Liver (tissue), 9 donors: ENCODE measurements around the gene WWP2. TPM values are rescaled to one million over a fixed set of nuclear protein-coding genes. Genes with fewer than 3 reads are reported as not detected.

Experiments
- DNase-seq: peaks from one replicate; pipeline ENCODE4 v3.0.0-alpha.2; 2017; ENCODE audit warnings: low spot score
- H3K27ac ChIP-seq, 2 donors: one replicate each; pipeline ENCODE4 v1.7.0; 2013; ENCODE audit warnings: inconsistent platforms in 2 of 2, low read length in 2 of 2, control low read depth in 1 of 2, low read depth in 1 of 2, mild to moderate bottlenecking in 1 of 2
- H3K27me3 ChIP-seq, 4 donors: one replicate each; pipeline versions ENCODE4 v1.6.1 to v1.7.0; 2013; ENCODE audit warnings: low read length in 3 of 4, inconsistent platforms in 1 of 4, mild to moderate bottlenecking in 1 of 4, moderate library complexity in 1 of 4; ENCODE audit not compliant: control insufficient read depth in 4 of 4, insufficient read depth in 4 of 4
- H3K36me3 ChIP-seq, 4 donors: one replicate each; pipeline versions ENCODE4 v1.6.1 to v1.7.0; 2013; ENCODE audit warnings: low read length in 3 of 4, mild to moderate bottlenecking in 3 of 4, low read depth in 1 of 4, moderate library complexity in 1 of 4; ENCODE audit not compliant: control insufficient read depth in 4 of 4, insufficient read depth in 3 of 4
- H3K4me1 ChIP-seq, 4 donors: one replicate each; pipeline versions ENCODE4 v1.6.1 to v1.7.0; 2013; ENCODE audit warnings: low read length in 3 of 4, mild to moderate bottlenecking in 3 of 4, moderate library complexity in 1 of 4; ENCODE audit not compliant: control insufficient read depth in 4 of 4, insufficient read depth in 4 of 4
- H3K4me3 ChIP-seq, 3 donors: one replicate each; pipeline versions ENCODE4 v1.6.1 to v1.7.0; 2013; ENCODE audit warnings: low read length in 3 of 3, control low read depth in 1 of 3, low read depth in 1 of 3, mild to moderate bottlenecking in 1 of 3
- H3K9ac ChIP-seq, 2 donors: one replicate each; pipeline ENCODE4 v1.7.0; 2013; ENCODE audit warnings: low read length in 2 of 2, mild to moderate bottlenecking in 2 of 2, moderate library complexity in 2 of 2, control low read depth in 1 of 2, low read depth in 1 of 2
- H3K9me3 ChIP-seq, 4 donors: one replicate each; pipeline versions ENCODE4 v1.6.1 to v1.7.0; 2013; ENCODE audit warnings: low read length in 3 of 4; ENCODE audit not compliant: control insufficient read depth in 4 of 4
- CTCF ChIP-seq: fragments of 150-350 bp; IDR thresholded peaks from 2 replicates; pipeline ENCODE4 v1.5.1; 2017; ENCODE audit warnings: improper control_type of control experiment, low read depth, low read length; ENCODE audit not compliant: missing input control
- EGR1 ChIP-seq, 2 donors: IDR thresholded peaks; 2 replicates each; pipeline ENCODE4 v1.6.1; 2016 to 2018; ENCODE audit warnings: antibody characterized with exemption in 2 of 2, low read depth in 2 of 2
- FOXA1 ChIP-seq: IDR thresholded peaks from 2 replicates; pipeline ENCODE4 v1.6.1; 2016; ENCODE audit warnings: antibody characterized with exemption
- FOXA2 ChIP-seq: IDR thresholded peaks from 2 replicates; pipeline ENCODE4 v1.6.1; 2016; ENCODE audit warnings: antibody characterized with exemption
- GABPA ChIP-seq, 2 donors: IDR thresholded peaks in 1 of 2; conservative IDR thresholded peaks in 1 of 2; 2 replicates each; pipeline ENCODE4 v1.6.1; 2016; ENCODE audit warnings: antibody characterized with exemption in 2 of 2, mild to moderate bottlenecking in 1 of 2, moderate library complexity in 1 of 2
- HNF4A ChIP-seq, 2 donors: conservative IDR thresholded peaks; 2 replicates each; pipeline ENCODE4 v1.6.1; 2016; ENCODE audit warnings: antibody characterized with exemption in 2 of 2, mild to moderate bottlenecking in 2 of 2
- HNF4G ChIP-seq: IDR thresholded peaks from 2 replicates; pipeline ENCODE4 v1.6.1; 2016; ENCODE audit warnings: antibody characterized with exemption
- JUND ChIP-seq, 2 donors: IDR thresholded peaks; 2 replicates each; pipeline ENCODE4 v1.6.1; 2016; ENCODE audit warnings: antibody characterized with exemption in 2 of 2
- MAX ChIP-seq: IDR thresholded peaks from 2 replicates; pipeline ENCODE4 v1.6.1; 2016; ENCODE audit warnings: antibody characterized with exemption
- NR2F2 ChIP-seq: IDR thresholded peaks from 2 replicates; pipeline ENCODE4 v1.6.1; 2016; ENCODE audit warnings: antibody characterized with exemption
- RAD21 ChIP-seq, 2 donors: IDR thresholded peaks; 2 replicates each; pipeline ENCODE4 v1.6.1; 2016; ENCODE audit warnings: antibody characterized with exemption in 2 of 2, mild to moderate bottlenecking in 2 of 2
- REST ChIP-seq: IDR thresholded peaks from 2 replicates; pipeline ENCODE4 v1.6.1; 2016; ENCODE audit warnings: antibody characterized with exemption, mild to moderate bottlenecking
- RXRA ChIP-seq, 2 donors: IDR thresholded peaks; 2 replicates each; pipeline ENCODE4 v1.6.1; 2017 to 2018; ENCODE audit warnings: antibody characterized with exemption in 2 of 2, mild to moderate bottlenecking in 1 of 2
- SP1 ChIP-seq: IDR thresholded peaks from 2 replicates; pipeline ENCODE4 v1.6.1; 2018; ENCODE audit warnings: antibody characterized with exemption, mild to moderate bottlenecking
- TAF1 ChIP-seq: conservative IDR thresholded peaks from 2 replicates; pipeline ENCODE4 v1.6.1; 2016; ENCODE audit warnings: antibody characterized with exemption, mild to moderate bottlenecking
- YY1 ChIP-seq: IDR thresholded peaks from 2 replicates; pipeline ENCODE4 v1.6.1; 2016; ENCODE audit warnings: antibody characterized with exemption, mild to moderate bottlenecking
- WGBS: extraction: QIAGEN DNeasy Blood & Tissue Kit; methylation state at CpG from one replicate; pipeline ENCODE4 v1.1.7; 2013; 5-methylcytosine and 5-hydroxymethylcytosine counted together
- polyA plus RNA-seq, 2 donors: library from polyadenylated mRNA; stranded (reverse) in 1 of 2; unstranded in 1 of 2; fragments of 200-250 nt in 1 of 2; fragments of >200 nt in 1 of 2; fragmentation: Nextera tagmentation in 1 of 2; extraction: Ambion mirVana in 1 of 2; gene quantifications; one replicate each; pipeline versions ENCODE4 v1.2.1 to v1.2.3, GENCODE V29; 2013 to 2015
- total RNA-seq, 2 donors: library from RNA; depleted of rRNA; stranded (reverse); fragments of >200 nt; gene quantifications; one replicate each; pipeline ENCODE4 v1.2.3, GENCODE V29; 2014
- TF ChIP-seq, protein P1 (sequence below): IDR thresholded peaks from 2 replicates; pipeline ENCODE4 v1.6.1; 2016; ENCODE audit warnings: antibody characterized with exemption
- donor health status: healthy.
- donor health status: healthy.
- donor health status: healthy.
- donor health status: healthy.
- donor health status: healthy.

The WWP2 gene
- total and polyA plus RNA-seq, 4 donors: 8.6 to 22.7 (median 13.6) TPM

DNA sequence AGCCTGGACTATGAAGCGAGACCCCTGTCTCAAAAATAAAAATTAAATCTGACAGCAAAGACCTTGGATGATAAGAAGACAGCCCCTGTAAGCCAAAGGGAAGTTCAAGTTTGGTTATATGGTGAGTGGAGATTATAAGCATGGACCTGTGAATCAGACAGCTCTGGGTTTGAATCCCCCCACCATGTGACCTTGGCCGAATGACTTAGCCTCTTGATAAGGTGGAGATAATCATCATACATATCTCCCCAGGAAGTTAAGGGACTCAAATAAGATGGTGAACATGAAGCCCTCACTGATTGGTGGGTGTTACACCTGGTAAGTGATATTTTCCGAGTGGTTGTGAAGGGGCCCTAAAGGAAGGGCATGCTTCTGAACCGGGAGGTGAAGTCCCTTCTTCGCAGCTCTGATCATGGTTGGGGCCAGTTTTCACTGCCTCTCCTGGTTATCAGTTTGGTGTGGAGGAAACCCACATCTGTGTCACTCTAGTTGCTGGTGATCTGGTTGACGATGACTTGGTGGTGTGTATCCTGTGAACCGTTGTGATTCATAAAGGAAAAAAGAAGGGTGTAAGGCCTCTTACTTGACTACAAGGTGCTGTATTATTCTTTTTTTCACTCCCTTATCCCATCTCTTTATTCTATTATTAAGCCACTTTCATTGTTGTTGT lies 127.3 kb downstream of the WWP2 start:
- no peak for TF ChIP-seq RAD21 (IDR thresholded peaks at IDR 0.05)
- TF ChIP-seq, protein P1, sequence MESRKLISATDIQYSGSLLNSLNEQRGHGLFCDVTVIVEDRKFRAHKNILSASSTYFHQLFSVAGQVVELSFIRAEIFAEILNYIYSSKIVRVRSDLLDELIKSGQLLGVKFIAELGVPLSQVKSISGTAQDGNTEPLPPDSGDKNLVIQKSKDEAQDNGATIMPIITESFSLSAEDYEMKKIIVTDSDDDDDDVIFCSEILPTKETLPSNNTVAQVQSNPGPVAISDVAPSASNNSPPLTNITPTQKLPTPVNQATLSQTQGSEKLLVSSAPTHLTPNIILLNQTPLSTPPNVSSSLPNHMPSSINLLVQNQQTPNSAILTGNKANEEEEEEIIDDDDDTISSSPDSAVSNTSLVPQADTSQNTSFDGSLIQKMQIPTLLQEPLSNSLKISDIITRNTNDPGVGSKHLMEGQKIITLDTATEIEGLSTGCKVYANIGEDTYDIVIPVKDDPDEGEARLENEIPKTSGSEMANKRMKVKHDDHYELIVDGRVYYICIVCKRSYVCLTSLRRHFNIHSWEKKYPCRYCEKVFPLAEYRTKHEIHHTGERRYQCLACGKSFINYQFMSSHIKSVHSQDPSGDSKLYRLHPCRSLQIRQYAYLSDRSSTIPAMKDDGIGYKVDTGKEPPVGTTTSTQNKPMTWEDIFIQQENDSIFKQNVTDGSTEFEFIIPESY: no peak
- no peak for TF ChIP-seq HNF4G
- TF ChIP-seq YY1: no peak
- TF ChIP-seq EGR1 (IDR thresholded peaks at IDR 0.05; ENCODE audit: low read depth in 2 of 2): no peak
- TF ChIP-seq MAX: no peak
- no peak for TF ChIP-seq SP1
- TF ChIP-seq HNF4A (conservative IDR thresholded peaks at IDR 0.05): no peak
- no peak for TF ChIP-seq GABPA (IDR thresholded peaks at IDR 0.05 in 1 of 2, conservative IDR thresholded peaks at IDR 0.05 in 1 of 2)
- TF ChIP-seq CTCF: no peak
- Histone ChIP-seq H3K27ac (peak overlapping the region in 1 of 2 donors; percentile 14), H3K4me3 (no peak overlapping the region), H3K9ac (no peak overlapping the region), H3K36me3 (peaks cover 4 to 16% (median 7%) of the 10 kb centered on the region in 4 donors), H3K4me1 (peaks cover 0 to 2% (median 0%) of the 10 kb centered on the region in 4 donors), H3K27me3 (no peaks in the 10 kb centered on the region), H3K9me3 (no peaks in the 10 kb centered on the region)
- DNase-seq: no peak
- 93% methylated on average over 7 of the region's 7 CpGs for WGBS

DNA sequence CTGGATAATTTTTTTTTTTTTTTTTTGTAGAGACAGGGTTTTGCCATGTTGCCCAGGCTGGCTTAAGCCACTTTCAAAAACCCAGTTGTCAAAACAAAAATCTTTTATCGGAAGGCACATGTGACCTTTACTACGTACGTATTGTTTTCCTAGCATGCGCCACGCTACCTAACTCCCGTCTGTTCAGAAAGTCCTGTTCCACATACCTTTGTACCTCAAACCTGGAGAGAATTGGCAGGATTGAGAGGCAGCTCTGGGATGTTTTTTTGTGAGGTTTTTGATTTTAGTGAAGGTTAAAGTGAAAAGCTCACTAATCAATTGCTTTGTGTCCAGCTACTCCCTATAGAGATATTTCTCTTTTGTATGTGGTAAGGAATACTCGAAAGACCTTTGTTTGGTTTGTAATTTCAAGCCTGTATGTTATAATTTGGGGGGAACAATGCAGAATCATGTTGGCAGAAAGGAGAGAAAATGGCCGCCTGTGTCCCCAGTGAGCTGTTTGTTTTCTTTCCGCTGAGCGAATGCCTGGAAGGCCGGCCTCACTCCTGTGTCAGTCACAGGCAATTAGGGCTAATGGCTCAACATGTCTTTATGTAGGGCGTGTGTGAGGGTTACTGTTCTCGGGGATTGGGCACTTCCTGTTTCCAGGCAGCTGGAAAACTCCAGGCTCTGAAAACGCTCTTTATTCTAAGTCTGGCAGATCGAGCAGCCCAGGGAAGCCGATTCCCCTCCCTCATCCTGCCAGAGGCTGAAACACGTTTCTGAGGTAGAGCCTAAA lies 128.2 kb downstream of the WWP2 start:
- H3K36me3 ChIP-seq: peaks cover 4 to 16% (median 7%) of the 10 kb centered on the region in 4 donors
- no peaks in the 10 kb centered on the region for H3K9me3 ChIP-seq
- H3K9ac ChIP-seq: no peak overlapping the region
- WGBS: 52% methylated on average over 17 of the region's 17 CpGs
- no peaks in the 10 kb centered on the region for H3K27me3 ChIP-seq
- no peak for DNase-seq
- no peak overlapping the region for H3K4me3 ChIP-seq
- H3K27ac ChIP-seq: peak overlapping the region in 1 of 2 donors; percentile 14
- peaks cover 0 to 2% (median 0%) of the 10 kb centered on the region in 4 donors for H3K4me1 ChIP-seq
- TF ChIP-seq FOXA2 (no peak), SP1 (peak; percentile 60), CTCF (no peak), RAD21 (IDR thresholded peaks at IDR 0.05) (no peak), MAX (peak; percentile 17), RXRA (IDR thresholded peaks at IDR 0.05) (no peak), JUND (IDR thresholded peaks at IDR 0.05) (no peak), TAF1 (no peak), HNF4A (conservative IDR thresholded peaks at IDR 0.05) (peak; percentile 67 to 69), NR2F2 (no peak), REST (no peak), FOXA1 (no peak), EGR1 (IDR thresholded peaks at IDR 0.05; ENCODE audit: low read depth in 2 of 2) (no peak)
- TF ChIP-seq, protein P1: peak; percentile 40
